ENCODE results near the gene GALNT13.

The GALNT13 gene

GRCh38 chr2:154477319-154477718, 605.6 kb downstream of the GALNT13 start:
- DNase-seq (ENCODE audit: low read depth) = no peak
- TF ChIP-seq, protein P1, sequence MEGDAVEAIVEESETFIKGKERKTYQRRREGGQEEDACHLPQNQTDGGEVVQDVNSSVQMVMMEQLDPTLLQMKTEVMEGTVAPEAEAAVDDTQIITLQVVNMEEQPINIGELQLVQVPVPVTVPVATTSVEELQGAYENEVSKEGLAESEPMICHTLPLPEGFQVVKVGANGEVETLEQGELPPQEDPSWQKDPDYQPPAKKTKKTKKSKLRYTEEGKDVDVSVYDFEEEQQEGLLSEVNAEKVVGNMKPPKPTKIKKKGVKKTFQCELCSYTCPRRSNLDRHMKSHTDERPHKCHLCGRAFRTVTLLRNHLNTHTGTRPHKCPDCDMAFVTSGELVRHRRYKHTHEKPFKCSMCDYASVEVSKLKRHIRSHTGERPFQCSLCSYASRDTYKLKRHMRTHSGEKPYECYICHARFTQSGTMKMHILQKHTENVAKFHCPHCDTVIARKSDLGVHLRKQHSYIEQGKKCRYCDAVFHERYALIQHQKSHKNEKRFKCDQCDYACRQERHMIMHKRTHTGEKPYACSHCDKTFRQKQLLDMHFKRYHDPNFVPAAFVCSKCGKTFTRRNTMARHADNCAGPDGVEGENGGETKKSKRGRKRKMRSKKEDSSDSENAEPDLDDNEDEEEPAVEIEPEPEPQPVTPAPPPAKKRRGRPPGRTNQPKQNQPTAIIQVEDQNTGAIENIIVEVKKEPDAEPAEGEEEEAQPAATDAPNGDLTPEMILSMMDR (IDR thresholded peaks at IDR 0.05; ENCODE audit: low read depth, low read length, missing control alignments) = no peak
- in situ Hi-C loops (cut with HindIII; ENCODE audit: low sequenced_read_pairs) = no loop called here
- H3K4me3 ChIP-seq (ENCODE audit: low read depth, low read length) = no peak overlapping the region

DNA sequence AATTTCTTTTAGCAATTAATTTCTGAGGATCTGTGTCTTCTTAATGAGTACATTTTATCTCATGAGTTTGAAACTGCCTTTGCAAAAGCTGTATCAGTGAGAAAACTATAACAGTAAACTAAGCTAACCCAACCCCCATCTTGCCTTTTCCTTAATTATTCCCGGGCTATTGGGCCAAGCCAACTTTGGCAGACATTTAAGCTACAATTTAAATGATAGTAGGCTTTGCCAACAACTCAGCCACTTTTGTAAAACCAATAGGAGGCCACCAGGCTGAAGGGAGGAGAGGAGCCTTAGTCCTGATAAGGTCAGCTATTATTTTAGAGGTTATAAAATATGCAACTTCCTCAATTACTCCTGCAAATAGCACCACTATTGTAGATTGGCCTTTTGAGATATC, 608.8 kb downstream of the GALNT13 start:
- no peak overlapping the region for H3K4me3 ChIP-seq (ENCODE audit: low read depth, low read length)
- TF ChIP-seq, protein P1 (IDR thresholded peaks at IDR 0.05; ENCODE audit: low read depth, low read length, missing control alignments) = no peak
- in situ Hi-C loops (cut with HindIII; ENCODE audit: low sequenced_read_pairs) = no loop called here
- DNase-seq (ENCODE audit: low read depth) = no peak

DNA sequence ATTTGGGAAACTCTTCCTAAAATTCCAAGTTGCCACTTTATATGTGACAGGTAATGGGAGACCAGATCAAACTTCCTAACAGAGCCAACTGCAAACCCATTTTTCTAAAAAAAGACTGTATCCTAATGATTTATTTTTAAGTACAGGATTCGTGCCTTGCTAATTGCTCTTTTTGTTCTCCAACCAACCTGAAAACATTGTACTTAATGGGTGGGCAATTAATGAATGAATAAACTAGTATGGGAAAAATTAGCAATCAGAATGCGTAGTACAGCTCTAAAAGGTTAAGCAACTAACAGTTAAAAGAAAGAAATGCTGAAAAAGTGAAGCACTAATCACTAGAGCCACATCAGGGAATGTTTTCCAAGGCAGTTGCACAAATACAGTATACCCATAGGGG, 609.6 kb downstream of the GALNT13 start:
- in situ Hi-C loops (cut with HindIII; ENCODE audit: low sequenced_read_pairs) = no loop called here
- DNase-seq (ENCODE audit: low read depth) = no peak
- H3K4me3 ChIP-seq (ENCODE audit: low read depth, low read length) = no peak overlapping the region
- TF ChIP-seq, protein P1 (IDR thresholded peaks at IDR 0.05; ENCODE audit: low read depth, low read length, missing control alignments) = no peak

- in situ Hi-C loops (cut with HindIII; ENCODE audit: low sequenced_read_pairs) = no loop called here
- DNase-seq (ENCODE audit: low read depth) = no peak
- no peak overlapping the region for H3K4me3 ChIP-seq (ENCODE audit: low read depth, low read length)
- TF ChIP-seq, protein P1 (IDR thresholded peaks at IDR 0.05; ENCODE audit: low read depth, low read length, missing control alignments) = no peak
Measured at GRCh38 chr2:154484338-154485099, 612.8 kb downstream of the GALNT13 start.

DNA sequence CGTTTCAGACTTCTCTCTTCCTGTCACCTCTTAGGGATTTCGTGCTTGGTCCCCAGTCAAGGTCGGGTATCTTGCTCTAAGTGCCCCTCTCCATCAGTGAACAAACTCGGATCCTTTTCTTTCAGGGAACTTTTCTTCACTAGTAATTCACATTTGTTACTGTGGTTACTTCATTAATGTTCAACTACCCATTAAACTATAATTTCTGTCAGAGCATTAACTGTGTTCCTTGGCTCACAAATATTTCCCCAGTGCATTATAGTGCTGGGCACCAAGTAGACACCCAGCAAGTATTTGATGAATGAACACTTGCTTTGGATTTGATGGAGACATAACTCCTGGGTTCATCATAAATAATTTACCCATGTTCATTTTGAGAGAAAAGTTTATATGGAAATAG, 617.1 kb downstream of the GALNT13 start:
- DNase-seq (ENCODE audit: low read depth) = no peak
- TF ChIP-seq, protein P1 (IDR thresholded peaks at IDR 0.05; ENCODE audit: low read depth, low read length, missing control alignments) = no peak
- in situ Hi-C loops (cut with HindIII; ENCODE audit: low sequenced_read_pairs) = no loop called here
- H3K4me3 ChIP-seq (ENCODE audit: low read depth, low read length) = no peak overlapping the region

DNA sequence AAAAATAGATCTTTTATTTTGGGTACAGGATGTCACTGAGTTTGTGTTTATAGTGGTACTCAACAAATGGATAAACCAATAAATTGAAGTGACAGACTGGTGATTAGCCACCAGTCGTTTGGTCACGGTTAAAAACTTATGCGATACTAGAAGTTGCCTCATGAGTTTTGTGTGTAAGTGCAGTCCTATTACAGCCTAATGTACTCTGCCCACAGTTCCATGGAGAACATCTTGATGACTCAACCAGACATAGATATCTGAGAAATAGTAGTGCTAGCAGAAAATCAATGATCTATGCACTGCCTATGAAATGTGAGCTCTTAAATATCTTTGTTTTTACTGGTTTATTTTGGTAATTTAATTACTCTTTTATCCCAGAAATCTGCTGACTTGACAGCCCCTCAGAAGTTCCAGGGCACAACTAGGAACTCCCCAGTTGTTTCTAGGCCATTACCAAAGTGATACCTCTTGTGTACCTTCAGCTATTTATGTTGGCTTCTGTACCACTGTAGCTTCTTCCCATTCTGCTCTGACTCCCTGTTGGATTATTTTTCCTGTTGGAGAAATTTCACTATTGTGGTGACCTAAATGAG, 617.6 kb downstream of the GALNT13 start:
- in situ Hi-C loops (cut with HindIII; ENCODE audit: low sequenced_read_pairs) = no loop called here
- H3K4me3 ChIP-seq (ENCODE audit: low read depth, low read length) = no peak overlapping the region
- no peak for DNase-seq (ENCODE audit: low read depth)
- TF ChIP-seq, protein P1 (IDR thresholded peaks at IDR 0.05; ENCODE audit: low read depth, low read length, missing control alignments) = no peak

Measured in astrocyte of the cerebellum (primary cell).